Left ventricle myocardium inferior (tissue), 1 donor: ENCODE measurements around the gene GNAQ. TPM values are rescaled to one million over a fixed set of nuclear protein-coding genes. Genes with fewer than 3 reads are reported as not detected.
"Not testable (repeated sequence)": the region's sequence is repeated elsewhere in the genome, so short reads cannot be mapped to it uniquely, and the experiment has no call there.

Experiments used
- DNase-seq: peaks from one replicate; pipeline ENCODE4 v3.0.0-alpha.2; 2020
- H3K27ac ChIP-seq: fragments of 200-600 bp; replicated peaks from 2 replicates; pipeline ENCODE4 v1.8.0; 2021
- H3K27me3 ChIP-seq: fragments of 200-600 bp; 2 replicates; pipeline ENCODE4 v1.8.0; 2021; ENCODE audit warnings: low read depth
- H3K36me3 ChIP-seq: fragments of 200-600 bp; 2 replicates; pipeline ENCODE4 v1.8.0; 2021
- H3K4me1 ChIP-seq: fragments of 200-600 bp; 2 replicates; pipeline ENCODE4 v1.8.0; 2021
- H3K4me3 ChIP-seq: fragments of 200-600 bp; 2 replicates; pipeline ENCODE4 v1.8.0; 2021; ENCODE audit warnings: mild to moderate bottlenecking, moderate library complexity
- H3K9me3 ChIP-seq: fragments of 200-600 bp; replicated peaks from 2 replicates; pipeline ENCODE4 v1.8.0; 2021
- CTCF ChIP-seq: fragments of 200-600 bp; IDR thresholded peaks from 2 replicates; pipeline ENCODE4 v1.8.0; 2021; ENCODE audit warnings: antibody characterized with exemption, mild to moderate bottlenecking, borderline replicate concordance
- intact Hi-C: fragments of 100-400 bp; cut with micrococcal nuclease; formaldehyde crosslinking; loops from one replicate; pipeline ENCODE4 v1.11.0; 2022
- total RNA-seq: library from RNA; stranded (reverse); fragmentation: NEBNext Ultra II Directional; extraction: Animal tissue kit (Norgen Biotek cat#: 25700); gene quantifications from one replicate; pipeline ENCODE4 v1.2.1, GENCODE V29; 2021
- donor health status: DM: no; HTN: yes; CAD: no; lungs with severe emphysema.

The GNAQ gene
- total RNA-seq, 1 donor from 2014 or later = 15.2 TPM

GRCh38 chr9:78064075-78064474, 32.5 kb upstream of the GNAQ start:
- no peak for TF ChIP-seq CTCF
- H3K4me1 ChIP-seq = no peaks in the 10 kb centered on the region
- no peaks in the 10 kb centered on the region for H3K36me3 ChIP-seq
- no peak overlapping the region for H3K27ac ChIP-seq
- intact Hi-C loops = no loop called here
- H3K9me3 ChIP-seq = peaks cover 11% of the 10 kb centered on the region
- no peak for DNase-seq
- H3K4me3 ChIP-seq = no peak overlapping the region
- no peaks in the 10 kb centered on the region for H3K27me3 ChIP-seq

GRCh38 chr9:78062710-78063109, 31.1 kb upstream of the GNAQ start:
- Histone ChIP-seq H3K4me3 (no peak overlapping the region), H3K9me3 (peaks cover 22% of the 10 kb centered on the region), H3K4me1 (no peaks in the 10 kb centered on the region), H3K27ac (no peak overlapping the region), H3K36me3 (no peaks in the 10 kb centered on the region), H3K27me3 (no peaks in the 10 kb centered on the region)
- intact Hi-C loops = no loop called here
- DNase-seq = no peak
- TF ChIP-seq CTCF = no peak

DNA sequence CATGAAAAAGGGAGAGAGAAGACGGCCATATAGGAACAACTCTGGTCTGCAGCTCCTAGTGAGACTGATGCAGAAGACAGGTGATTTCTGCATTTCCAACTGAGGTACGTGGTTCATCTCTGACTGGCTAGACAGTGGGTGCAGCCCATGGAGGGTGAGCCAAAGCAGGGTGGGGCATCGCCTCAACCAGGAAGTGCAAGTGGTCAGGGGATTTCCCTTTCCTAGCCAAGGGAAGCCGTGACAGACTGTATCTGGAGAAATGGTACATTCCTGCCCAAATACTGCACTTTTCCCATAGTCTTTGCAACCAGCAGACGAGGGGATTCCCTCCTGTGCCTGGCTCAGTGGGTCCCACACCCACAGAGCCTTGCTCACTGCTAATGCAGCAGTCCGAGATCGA, 22.6 kb upstream of the GNAQ start:
- DNase-seq, H3K4me1 ChIP-seq, H3K36me3 ChIP-seq, intact Hi-C loops, H3K4me3 ChIP-seq, H3K27me3 ChIP-seq, H3K27ac ChIP-seq: not testable (repeated sequence)
- peaks cover 19% of the 10 kb centered on the region for H3K9me3 ChIP-seq

- H3K36me3 ChIP-seq = no peaks in the 10 kb centered on the region
- no peak for DNase-seq
- no peak overlapping the region for H3K27ac ChIP-seq
- TF ChIP-seq CTCF = no peak
- no peak overlapping the region for H3K4me3 ChIP-seq
- no peaks in the 10 kb centered on the region for H3K4me1 ChIP-seq
- no peaks in the 10 kb centered on the region for H3K27me3 ChIP-seq
- intact Hi-C loops = no loop called here
- peaks cover 13% of the 10 kb centered on the region for H3K9me3 ChIP-seq
These were observed 22.0 kb upstream of the GNAQ start for GRCh38 chr9:78053627-78054026.

DNA sequence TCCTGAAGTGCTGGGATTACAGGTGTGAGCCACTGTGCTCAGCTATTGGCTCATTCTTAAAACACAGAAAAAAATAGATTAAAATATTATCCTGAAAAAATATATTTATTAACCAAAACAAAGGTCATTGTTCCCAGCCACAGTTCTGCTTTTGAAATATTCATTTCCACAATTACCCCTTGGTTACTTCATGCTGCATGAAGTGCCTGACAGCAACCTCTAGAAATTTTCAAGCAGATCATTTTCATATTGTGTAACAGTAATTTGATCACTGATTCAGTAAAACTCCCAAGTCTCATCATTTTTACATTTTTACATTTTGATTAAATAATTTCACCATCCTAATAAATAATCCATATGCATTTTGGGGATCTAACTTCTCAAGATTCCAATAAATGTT, 18.8 kb upstream of the GNAQ start:
- TF ChIP-seq CTCF = no peak
- intact Hi-C loops = no loop called here
- Histone ChIP-seq H3K27me3 (peaks cover 6% of the 10 kb centered on the region), H3K9me3 (no peaks in the 10 kb centered on the region), H3K4me1 (no peaks in the 10 kb centered on the region), H3K4me3 (no peak overlapping the region), H3K36me3 (no peaks in the 10 kb centered on the region), H3K27ac (no peak overlapping the region)
- DNase-seq = no peak

- Histone ChIP-seq H3K9me3 (no peaks in the 10 kb centered on the region), H3K27ac (no peak overlapping the region), H3K4me3 (no peak overlapping the region), H3K4me1 (no peaks in the 10 kb centered on the region), H3K36me3 (no peaks in the 10 kb centered on the region), H3K27me3 (peaks cover 6% of the 10 kb centered on the region)
- intact Hi-C loops = no loop called here
- TF ChIP-seq CTCF = no peak
- no peak for DNase-seq
These were observed 17.9 kb upstream of the GNAQ start for GRCh38 chr9:78049484-78049883.
